SU-DHL-6 (cell line): ENCODE results near the gene LRIG1.

ENCODE experiments used
- H2AFZ ChIP-seq: fragments of 200-600 bp; sonication (generic); 2 replicates; pipeline ENCODE4 v1.6.1; 2014; ENCODE audit warnings: low read depth, mild to moderate bottlenecking, moderate library complexity, mixed read lengths, antibody characterized with exemption, low read length; ENCODE audit not compliant: severe bottlenecking
- H3F3A ChIP-seq: fragments of 200-600 bp; shearing (Covaris generic); 2 replicates; pipeline ENCODE4 v1.6.0; 2016; ENCODE audit warnings: antibody characterized with exemption, mild to moderate bottlenecking; ENCODE audit not compliant: insufficient read depth
- H3K27ac ChIP-seq: fragments of 200-600 bp; sonication (generic); 2 replicates; pipeline ENCODE4 v1.5.1; 2016; ENCODE audit warnings: low read depth, mild to moderate bottlenecking, low read length, moderate library complexity, mixed read lengths
- H3K27me3 ChIP-seq: fragments of 200-600 bp; sonication (generic), shearing (Covaris generic); 2 replicates; pipeline ENCODE4 v1.6.0; 2014; ENCODE audit warnings: mild to moderate bottlenecking, low read length
- H3K36me3 ChIP-seq: fragments of 200-600 bp; sonication (generic); 2 replicates; pipeline ENCODE4 v1.6.1; 2014; ENCODE audit warnings: mild to moderate bottlenecking, low read length, mixed read lengths
- H3K4me2 ChIP-seq: fragments of 300-600, 200-600 bp; shearing (Covaris generic), sonication (generic); 2 replicates; pipeline ENCODE4 v1.6.0; 2014; ENCODE audit warnings: low read length, low read depth, mild to moderate bottlenecking; ENCODE audit not compliant: poor library complexity, severe bottlenecking
- H3K4me3 ChIP-seq: fragments of 200-600 bp; sonication (generic); 2 replicates; pipeline ENCODE4 v1.5.1; 2014; ENCODE audit warnings: antibody characterized with exemption, low read length, mild to moderate bottlenecking, mixed read lengths; ENCODE audit not compliant: insufficient read depth, poor library complexity, severe bottlenecking
- H3K79me2 ChIP-seq: fragments of 200-600 bp; sonication (generic); 2 replicates; pipeline ENCODE4 v1.6.1; 2014; ENCODE audit warnings: mild to moderate bottlenecking, low read length, moderate library complexity; ENCODE audit not compliant: insufficient read depth
- H3K9ac ChIP-seq: fragments of 200-600 bp; sonication (generic); 2 replicates; pipeline ENCODE4 v1.7.0; 2014; ENCODE audit warnings: mild to moderate bottlenecking, low read length
- H3K9me2 ChIP-seq: fragments of 200-600 bp; sonication (generic); replicated peaks from 2 replicates; pipeline ENCODE4 v1.6.1; 2014; ENCODE audit warnings: low read length; ENCODE audit not compliant: insufficient read depth
- H3K9me3 ChIP-seq: fragments of 200-600 bp; sonication (generic); 2 replicates; pipeline ENCODE4 v1.6.1; 2014; ENCODE audit warnings: low read length, mixed read lengths; ENCODE audit not compliant: insufficient read depth
- H4K20me1 ChIP-seq: fragments of 200-600 bp; sonication (generic); 2 replicates; pipeline ENCODE4 v1.6.1; 2014; ENCODE audit warnings: low read depth, mild to moderate bottlenecking, antibody characterized with exemption, low read length, moderate library complexity, mixed read lengths
- CTCF ChIP-seq: fragments of 200-600 bp; sonication (generic); IDR thresholded peaks from one replicate; pipeline ENCODE4 v1.5.1; 2017; ENCODE audit warnings: antibody characterized with exemption, mild to moderate bottlenecking, low read length, moderate library complexity; ENCODE audit not compliant: insufficient read depth, poor library complexity, severe bottlenecking
- EZH2phosphoT487 ChIP-seq: fragments of 200-600 bp; sonication (generic), shearing (Covaris generic); conservative IDR thresholded peaks from 2 replicates; pipeline ENCODE4 v1.6.1; 2018; ENCODE audit warnings: mild to moderate bottlenecking, antibody characterized with exemption, low read length, moderate library complexity, mixed read lengths

LRIG1 gene

GRCh38 chr3:66493458-66494099 is 7.2 kb downstream of the LRIG1 start:
- H3K27ac ChIP-seq, result no peak overlapping the region
- H2AFZ ChIP-seq, result no peak overlapping the region
- H3K4me3 ChIP-seq, result no peak overlapping the region
- H3K9me3 ChIP-seq, result no peaks in the 10 kb centered on the region
- H3K79me2 ChIP-seq, result no peaks in the 10 kb centered on the region
- no peaks in the 10 kb centered on the region for H3K27me3 ChIP-seq
- no peak for TF ChIP-seq CTCF
- TF ChIP-seq EZH2phosphoT487, result no peak
- no peaks in the 10 kb centered on the region for H3K36me3 ChIP-seq
- H3K9me2 ChIP-seq, result no peaks in the 10 kb centered on the region
- H4K20me1 ChIP-seq, result no peaks in the 10 kb centered on the region
- no peak overlapping the region for H3K4me2 ChIP-seq
- H3F3A ChIP-seq, result no peaks in the 10 kb centered on the region
- H3K9ac ChIP-seq, result no peak overlapping the region

GRCh38 chr3:66492672-66493071 is 8.2 kb downstream of the LRIG1 start:
- Histone ChIP-seq H3K9me2 (no peaks in the 10 kb centered on the region), H3K4me2 (no peak overlapping the region), H3K9me3 (no peaks in the 10 kb centered on the region), H3K36me3 (no peaks in the 10 kb centered on the region), H3K27ac (no peak overlapping the region), H4K20me1 (no peaks in the 10 kb centered on the region), H2AFZ (no peak overlapping the region), H3K9ac (no peak overlapping the region), H3F3A (no peaks in the 10 kb centered on the region), H3K27me3 (no peaks in the 10 kb centered on the region), H3K79me2 (no peaks in the 10 kb centered on the region), H3K4me3 (no peak overlapping the region)
- TF ChIP-seq EZH2phosphoT487 (no peak), CTCF (no peak)

- H3F3A ChIP-seq, result no peaks in the 10 kb centered on the region
Measured at GRCh38 chr3:66492071-66492470, 8.8 kb downstream of the LRIG1 start.

More at GRCh38 chr3:66492071-66492470, 8.8 kb downstream of the LRIG1 start:
- H3K9me2 ChIP-seq, result no peaks in the 10 kb centered on the region
- H3K4me2 ChIP-seq, result no peak overlapping the region
- H3K9ac ChIP-seq, result no peak overlapping the region
- H4K20me1 ChIP-seq, result no peaks in the 10 kb centered on the region
- H3K27me3 ChIP-seq, result no peaks in the 10 kb centered on the region
- H2AFZ ChIP-seq, result no peak overlapping the region
- H3K79me2 ChIP-seq, result no peaks in the 10 kb centered on the region
- TF ChIP-seq CTCF (no peak), EZH2phosphoT487 (no peak)
- no peaks in the 10 kb centered on the region for H3K36me3 ChIP-seq
- no peaks in the 10 kb centered on the region for H3K9me3 ChIP-seq
- no peak overlapping the region for H3K27ac ChIP-seq
- H3K4me3 ChIP-seq, result no peak overlapping the region
